ENCODE measurements around the gene ZSCAN16. TPM values are rescaled to one million over a fixed set of nuclear protein-coding genes. Genes with fewer than 3 reads are reported as not detected.

ZSCAN16 gene
- total and polyA plus RNA-seq, 9 of the 15 experiments (the other 6 are each of a cell fraction or from before 2014, with no cell fraction given): 0.08 TPM; not detected in 8

DNA sequence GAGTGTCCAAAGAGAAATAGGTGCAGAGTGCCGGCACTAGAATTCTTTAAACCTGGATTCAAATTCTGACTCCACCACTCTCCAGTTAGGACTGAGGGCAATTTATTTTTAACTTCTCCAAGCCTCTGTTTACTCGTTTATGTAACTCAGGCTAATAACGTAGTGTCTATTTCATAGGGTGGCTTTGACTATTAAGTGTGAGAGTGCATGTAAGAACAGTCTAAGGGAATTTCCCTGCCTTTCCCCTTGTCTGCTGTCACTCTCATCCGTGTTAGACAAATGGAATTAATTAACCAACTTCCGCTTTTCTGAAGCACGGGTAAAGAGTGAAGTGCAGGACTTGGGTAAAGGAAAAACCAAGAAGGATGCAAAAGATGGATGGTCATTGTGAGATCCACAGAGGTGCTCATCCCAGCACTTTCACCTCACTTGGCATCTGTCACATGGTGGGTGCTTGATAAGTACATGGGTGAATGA, 13.1 kb downstream of the ZSCAN16 start (continued):
- 0 out of 2 replicates have a peak, but pooled peaks have one; percentile 7 for TF ChIP-seq GMEB1 (CRISPR knock-in tag; IDR thresholded peaks at IDR 0.05)
- TF ChIP-seq ZNF184 (CRISPR knock-in tag; IDR thresholded peaks at IDR 0.05): no peak
- TF ChIP-seq, protein P1, sequence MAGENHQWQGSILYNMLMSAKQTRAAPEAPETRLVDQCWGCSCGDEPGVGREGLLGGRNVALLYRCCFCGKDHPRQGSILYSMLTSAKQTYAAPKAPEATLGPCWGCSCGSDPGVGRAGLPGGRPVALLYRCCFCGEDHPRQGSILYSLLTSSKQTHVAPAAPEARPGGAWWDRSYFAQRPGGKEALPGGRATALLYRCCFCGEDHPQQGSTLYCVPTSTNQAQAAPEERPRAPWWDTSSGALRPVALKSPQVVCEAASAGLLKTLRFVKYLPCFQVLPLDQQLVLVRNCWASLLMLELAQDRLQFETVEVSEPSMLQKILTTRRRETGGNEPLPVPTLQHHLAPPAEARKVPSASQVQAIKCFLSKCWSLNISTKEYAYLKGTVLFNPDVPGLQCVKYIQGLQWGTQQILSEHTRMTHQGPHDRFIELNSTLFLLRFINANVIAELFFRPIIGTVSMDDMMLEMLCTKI (IDR thresholded peaks at IDR 0.05; ENCODE audit: partially characterized antibody): no peak
- TF ChIP-seq JUND (IDR thresholded peaks at IDR 0.05; ENCODE audit: borderline replicate concordance, low read depth, low read length): no peak
- TF ChIP-seq JUND (tag; IDR thresholded peaks at IDR 0.05; ENCODE audit: borderline replicate concordance, low read depth, low read length): no peak
- TF ChIP-seq AFF1 (IDR thresholded peaks at IDR 0.05; ENCODE audit: low read depth in 1 of 2, partially characterized antibody in 2 of 2): peak in 1 of 2 experiments; percentile 28
- TF ChIP-seq MEIS2 (IDR thresholded peaks at IDR 0.05; ENCODE audit: partially characterized antibody): peak; percentile 89
- no peak for TF ChIP-seq HDAC2 (IDR thresholded peaks at IDR 0.05)
- TF ChIP-seq TRIM28 (IDR thresholded peaks at IDR 0.05): 0 out of 2 replicates have a peak, but pooled peaks have one; percentile 14
- TF ChIP-seq ZNF354B (CRISPR knock-in tag; IDR thresholded peaks at IDR 0.05): no peak
- TF ChIP-seq, protein P2, sequence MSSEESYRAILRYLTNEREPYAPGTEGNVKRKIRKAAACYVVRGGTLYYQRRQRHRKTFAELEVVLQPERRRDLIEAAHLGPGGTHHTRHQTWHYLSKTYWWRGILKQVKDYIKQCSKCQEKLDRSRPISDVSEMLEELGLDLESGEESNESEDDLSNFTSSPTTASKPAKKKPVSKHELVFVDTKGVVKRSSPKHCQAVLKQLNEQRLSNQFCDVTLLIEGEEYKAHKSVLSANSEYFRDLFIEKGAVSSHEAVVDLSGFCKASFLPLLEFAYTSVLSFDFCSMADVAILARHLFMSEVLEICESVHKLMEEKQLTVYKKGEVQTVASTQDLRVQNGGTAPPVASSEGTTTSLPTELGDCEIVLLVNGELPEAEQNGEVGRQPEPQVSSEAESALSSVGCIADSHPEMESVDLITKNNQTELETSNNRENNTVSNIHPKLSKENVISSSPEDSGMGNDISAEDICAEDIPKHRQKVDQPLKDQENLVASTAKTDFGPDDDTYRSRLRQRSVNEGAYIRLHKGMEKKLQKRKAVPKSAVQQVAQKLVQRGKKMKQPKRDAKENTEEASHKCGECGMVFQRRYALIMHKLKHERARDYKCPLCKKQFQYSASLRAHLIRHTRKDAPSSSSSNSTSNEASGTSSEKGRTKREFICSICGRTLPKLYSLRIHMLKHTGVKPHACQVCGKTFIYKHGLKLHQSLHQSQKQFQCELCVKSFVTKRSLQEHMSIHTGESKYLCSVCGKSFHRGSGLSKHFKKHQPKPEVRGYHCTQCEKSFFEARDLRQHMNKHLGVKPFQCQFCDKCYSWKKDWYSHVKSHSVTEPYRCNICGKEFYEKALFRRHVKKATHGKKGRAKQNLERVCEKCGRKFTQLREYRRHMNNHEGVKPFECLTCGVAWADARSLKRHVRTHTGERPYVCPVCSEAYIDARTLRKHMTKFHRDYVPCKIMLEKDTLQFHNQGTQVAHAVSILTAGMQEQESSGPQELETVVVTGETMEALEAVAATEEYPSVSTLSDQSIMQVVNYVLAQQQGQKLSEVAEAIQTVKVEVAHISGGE (CRISPR knock-in tag; IDR thresholded peaks at IDR 0.05): no peak
- TF ChIP-seq SMAD1 (IDR thresholded peaks at IDR 0.05; ENCODE audit: low read depth, low read length, partially characterized antibody): peak; percentile 10
- peak; percentile 13; the same call in 1 of the 2 replicates for TF ChIP-seq LEF1 (IDR thresholded peaks at IDR 0.05)
- no peak for TF ChIP-seq ZNF146 (CRISPR knock-in tag; IDR thresholded peaks at IDR 0.05; ENCODE audit: unreplicated experiment)
- no peak for TF ChIP-seq RBM39 (optimal IDR thresholded peaks at IDR 0.05; ENCODE audit: low read depth, low read length)
- 0 out of 2 replicates have a peak, but pooled peaks have one; percentile 10 for TF ChIP-seq ARID1B (IDR thresholded peaks at IDR 0.05)
